Stimulated activated CD8-positive, alpha-beta memory T cell treated with anti-CD3 and anti-CD28 coated beads, Interleukin-15, amount 100 ng/mL, for 1 hour (primary cell): ENCODE measurements around the gene CHRNB2.

Experiments used
- DNase-seq: peaks from one replicate; pipeline ENCODE4 v3.0.0-alpha.2; 2020; ENCODE audit warnings: low read depth

Gene CHRNB2

GRCh38 chr1:154581766-154582165, 14.2 kb downstream of the CHRNB2 start:
- DNase-seq, result no peak

GRCh38 chr1:154582885-154583284, 15.3 kb downstream of the CHRNB2 start:
- DNase-seq, result no peak

GRCh38 chr1:154583773-154584172, 16.2 kb downstream of the CHRNB2 start:
- DNase-seq, result no peak

GRCh38 chr1:154584267-154584994, 16.9 kb downstream of the CHRNB2 start:
- no peak for DNase-seq

GRCh38 chr1:154586231-154586630, 18.7 kb downstream of the CHRNB2 start:
- DNase-seq, result no peak

- DNase-seq, result no peak
Measured at GRCh38 chr1:154586641-154587040, 19.1 kb downstream of the CHRNB2 start.

GRCh38 chr1:154589780-154590179, 22.2 kb downstream of the CHRNB2 start:
- no peak for DNase-seq

- DNase-seq, result no peak
Measured at GRCh38 chr1:154590756-154591155, 23.2 kb downstream of the CHRNB2 start.

- no peak for DNase-seq
Measured at GRCh38 chr1:154591206-154591605, 23.6 kb downstream of the CHRNB2 start.

- DNase-seq, result no peak
Measured at GRCh38 chr1:154593390-154593789, 25.8 kb downstream of the CHRNB2 start.

GRCh38 chr1:154594811-154595210, 27.2 kb downstream of the CHRNB2 start:
- no peak for DNase-seq

- DNase-seq, result no peak
Measured at GRCh38 chr1:154595621-154596020, 28.0 kb downstream of the CHRNB2 start.

GRCh38 chr1:154598871-154599635, 31.5 kb downstream of the CHRNB2 start:
- DNase-seq, result no peak

GRCh38 chr1:154599658-154600057, 32.1 kb downstream of the CHRNB2 start:
- no peak for DNase-seq

GRCh38 chr1:154603317-154603716, 35.7 kb downstream of the CHRNB2 start:
- no peak for DNase-seq

- no peak for DNase-seq
Measured at GRCh38 chr1:154605534-154605933, 38.0 kb downstream of the CHRNB2 start.

GRCh38 chr1:154607106-154607608, 39.6 kb downstream of the CHRNB2 start:
- DNase-seq, result no peak

GRCh38 chr1:154607609-154608396, 40.2 kb downstream of the CHRNB2 start, which contains the start of gene ADAR:
ADAR (minus strand) TSS chr1:154608186; CDS start chr1:154608006, 180 bp downstream.
- DNase-seq, result peak; percentile 88

- no peak for DNase-seq
Measured at GRCh38 chr1:154608397-154609270, 41.1 kb downstream of the CHRNB2 start.

GRCh38 chr1:154609398-154610380, 42.1 kb downstream of the CHRNB2 start:
- peak; percentile 13 for DNase-seq
